Measurements from ENCODE around the gene PYROXD2.

PYROXD2 gene

DNA sequence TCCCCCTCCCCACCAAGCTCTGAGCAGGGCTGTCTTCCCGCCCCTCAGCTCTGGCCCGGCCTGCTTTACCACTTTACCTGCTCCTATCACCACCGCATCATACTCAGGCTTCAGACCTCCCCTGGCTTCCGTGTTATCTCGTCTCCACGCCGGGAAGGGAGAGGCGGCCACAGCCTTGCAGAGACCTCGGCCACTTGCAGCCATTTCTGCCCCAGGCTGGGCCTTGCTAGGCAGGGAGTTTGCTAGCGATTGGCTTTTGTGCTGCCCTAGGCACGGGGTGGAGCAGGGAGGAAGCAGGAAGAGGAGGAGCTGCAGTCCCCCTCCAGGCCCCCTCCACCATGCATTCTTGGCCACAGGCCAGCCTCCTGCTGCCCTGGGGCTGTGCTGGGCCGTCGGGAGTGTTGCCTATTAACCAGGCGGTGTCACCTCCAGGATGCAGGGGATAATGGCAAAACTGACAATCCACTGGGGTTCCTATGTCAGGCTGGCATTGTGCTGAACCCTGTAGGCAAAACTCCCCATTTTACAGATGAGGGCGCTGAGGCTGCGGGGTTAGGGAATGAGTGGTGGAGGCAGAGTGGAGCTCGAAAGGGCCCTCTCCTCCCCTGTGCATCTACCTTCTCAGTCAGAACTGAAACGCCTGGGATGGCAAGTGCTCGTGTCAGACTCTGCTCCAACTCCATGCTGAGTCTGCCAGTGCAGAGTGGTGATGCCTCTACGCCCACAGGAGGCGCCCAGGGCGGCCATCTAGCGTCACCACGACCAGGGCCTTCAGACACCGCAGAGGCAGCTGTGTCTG lies at the start of gene PYROXD2:
Gene PYROXD2, minus strand, starts transcription at position 251 of the 799 bp plus-strand sequence. Its CDS starts 47 bp downstream, at position 204.
- FAIRE-seq, result no peak

DNA sequence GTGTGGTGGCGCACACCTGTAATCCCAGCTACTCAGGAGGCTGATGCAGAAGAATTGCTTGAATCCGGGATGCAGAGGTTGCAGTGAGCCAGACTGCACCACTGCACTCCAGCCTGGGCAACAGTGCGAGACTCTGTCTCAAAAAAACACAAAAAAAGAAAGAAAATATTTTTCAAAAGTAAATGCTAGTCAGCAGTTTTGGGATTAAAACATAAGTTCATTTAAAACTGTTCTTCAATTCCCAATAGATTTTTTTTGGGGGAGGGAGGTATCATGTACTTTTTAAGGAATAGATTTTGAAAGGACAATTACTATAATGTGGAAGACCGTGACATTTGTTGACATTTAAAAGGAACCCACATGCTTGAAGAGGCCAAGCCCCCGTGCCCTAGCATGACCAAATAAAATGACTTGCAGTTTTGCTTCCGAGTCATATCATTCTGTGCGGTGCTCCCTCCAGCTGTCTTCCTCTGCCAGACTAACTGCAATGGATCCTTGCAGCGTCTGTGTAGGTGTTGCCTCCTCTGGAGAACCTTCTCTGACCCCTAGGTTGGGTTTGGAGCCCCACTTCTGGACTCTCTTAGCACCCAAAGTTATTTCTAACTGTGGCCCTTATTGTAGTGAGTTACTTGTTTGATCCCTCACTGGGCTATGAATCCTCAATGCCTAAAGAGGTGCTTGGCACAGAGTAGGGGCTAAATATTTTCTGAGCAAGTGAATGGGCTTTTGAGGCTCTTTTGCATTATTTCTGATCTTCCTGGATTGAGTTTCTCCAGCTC lies 49.2 kb upstream of the PYROXD2 start:
- no peak for FAIRE-seq

DNA sequence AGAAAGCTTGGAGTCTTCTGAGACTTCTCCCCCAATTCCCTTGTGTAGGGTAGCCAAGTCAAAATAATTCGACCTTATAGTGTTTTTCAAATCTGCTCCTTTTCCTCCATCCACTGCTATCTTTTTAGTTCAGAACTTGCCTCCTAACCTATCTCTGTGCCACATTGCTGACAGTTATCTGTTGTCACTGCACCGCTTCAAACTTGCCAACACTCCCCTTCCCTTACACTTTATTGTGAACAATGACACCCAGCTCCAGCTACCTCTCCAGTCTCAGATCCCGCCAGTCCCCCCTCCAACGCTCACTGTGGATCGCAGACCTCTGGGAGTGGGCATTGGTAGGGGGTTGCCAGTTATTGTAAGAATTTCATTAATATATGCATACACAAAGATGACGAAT lies 48.0 kb upstream of the PYROXD2 start:
- FAIRE-seq, result no peak

DNA sequence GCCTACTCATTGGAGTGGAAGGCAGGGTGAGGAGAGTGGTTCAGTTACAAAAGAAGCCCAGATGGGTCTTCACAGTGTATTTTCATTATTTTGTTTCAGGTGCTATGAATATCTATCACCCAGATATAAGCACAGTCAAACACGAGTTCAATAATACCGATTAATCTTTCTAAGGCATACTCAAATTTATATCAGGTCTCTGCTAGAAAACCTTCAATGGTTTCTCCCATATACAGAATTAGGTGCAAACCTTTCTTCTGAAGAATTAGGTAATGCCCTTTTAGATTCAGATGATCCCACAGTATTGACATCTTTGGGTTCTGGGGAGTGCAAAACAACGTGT lies 46.5 kb upstream of the PYROXD2 start:
- FAIRE-seq, result no peak

DNA sequence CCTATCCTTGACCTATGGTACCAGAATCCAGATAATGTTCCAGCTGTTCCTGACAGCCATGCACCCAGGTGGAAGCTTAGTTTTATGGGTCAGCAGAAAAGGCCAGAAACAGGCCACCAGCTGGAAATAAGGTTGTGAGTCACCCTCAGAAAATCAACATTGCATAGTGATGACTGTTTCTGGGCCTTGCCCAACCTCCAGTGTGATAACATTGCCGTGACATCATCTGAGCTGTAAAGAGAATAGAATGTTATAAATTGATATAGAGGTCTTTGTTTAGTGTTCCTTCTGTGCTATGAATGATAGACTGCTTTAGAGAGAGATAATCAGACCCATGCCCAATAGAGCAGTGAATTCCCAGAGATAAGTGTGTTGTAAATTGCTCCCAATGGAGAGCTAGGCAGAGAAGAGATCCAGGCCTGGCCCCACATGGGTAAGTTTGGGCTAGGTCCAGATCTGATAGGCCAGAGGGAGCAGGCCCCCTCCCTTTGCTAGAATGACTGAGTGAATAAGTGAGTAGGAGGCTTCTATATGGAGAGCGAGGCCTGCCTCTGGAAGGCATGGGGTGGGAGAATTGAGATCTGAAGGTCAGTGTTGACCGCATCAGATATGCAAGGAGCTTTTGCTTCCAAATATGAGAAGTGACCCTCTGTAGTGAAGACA lies 46.0 kb upstream of the PYROXD2 start:
- no peak for FAIRE-seq

DNA sequence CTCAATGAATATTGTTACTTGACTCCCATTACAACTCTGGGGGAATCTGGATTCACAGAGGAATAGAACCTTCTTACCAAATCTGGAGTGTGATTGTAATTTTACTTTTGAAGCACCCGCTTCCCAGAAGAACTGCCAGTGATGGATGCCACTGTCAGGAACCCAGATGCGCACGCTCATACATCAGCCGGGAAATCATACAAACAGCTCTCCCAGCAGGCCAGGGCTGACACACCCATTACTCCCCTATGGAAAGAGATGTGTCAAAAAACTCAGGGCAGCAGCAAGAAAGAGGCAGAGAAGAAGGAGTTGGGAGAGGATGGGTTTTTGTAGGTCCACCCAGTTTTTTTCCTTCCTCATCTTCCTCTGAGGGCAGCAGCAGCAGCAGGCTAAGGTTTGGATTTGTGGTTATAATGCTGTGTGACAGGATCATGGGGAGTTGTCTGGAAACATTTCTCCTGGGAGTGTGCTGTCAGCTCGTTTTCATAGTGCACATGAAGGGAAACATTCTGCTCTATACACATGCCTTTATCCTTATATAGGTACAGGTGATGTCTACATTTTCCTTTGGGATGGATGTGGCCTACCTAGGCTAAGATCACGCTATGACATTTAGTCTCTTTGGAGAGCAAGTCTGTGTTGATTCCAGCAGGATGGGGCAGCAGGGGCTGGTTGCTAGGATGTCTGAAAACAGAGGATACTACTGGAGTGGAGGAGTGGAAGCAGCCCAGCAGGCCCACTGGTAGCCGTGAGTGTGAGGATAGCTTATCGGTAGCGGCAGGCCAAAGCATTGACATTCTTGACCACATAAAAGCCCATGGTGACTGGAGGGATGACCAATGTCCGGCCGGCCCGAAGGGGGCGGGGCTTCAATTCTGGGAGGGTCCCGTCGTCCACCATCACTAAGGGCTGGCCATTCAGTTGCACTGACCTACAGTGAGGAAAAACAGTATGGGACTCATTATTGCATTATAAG lies 44.1 kb upstream of the PYROXD2 start:
- FAIRE-seq, result no peak

DNA sequence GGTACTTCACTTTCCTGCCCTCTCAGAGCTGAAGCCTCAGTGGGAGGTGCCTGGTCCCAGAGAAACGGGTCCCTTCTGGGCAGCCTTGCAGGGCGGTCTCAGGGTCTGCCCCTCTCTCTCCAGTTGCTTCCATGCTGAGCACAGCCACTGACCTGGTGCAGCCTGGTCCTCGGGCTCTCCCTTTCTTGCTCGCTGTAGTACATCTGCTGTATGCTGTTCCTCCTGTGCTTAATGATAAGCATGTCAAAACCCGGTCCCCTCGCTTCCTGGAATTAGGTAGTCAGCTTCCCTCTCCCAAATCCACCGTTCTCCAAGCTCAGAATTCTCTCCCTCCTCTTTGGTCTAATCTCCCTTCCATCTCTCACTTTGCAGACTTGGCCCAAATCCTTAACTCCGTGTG lies 42.7 kb upstream of the PYROXD2 start:
- no peak for FAIRE-seq

DNA sequence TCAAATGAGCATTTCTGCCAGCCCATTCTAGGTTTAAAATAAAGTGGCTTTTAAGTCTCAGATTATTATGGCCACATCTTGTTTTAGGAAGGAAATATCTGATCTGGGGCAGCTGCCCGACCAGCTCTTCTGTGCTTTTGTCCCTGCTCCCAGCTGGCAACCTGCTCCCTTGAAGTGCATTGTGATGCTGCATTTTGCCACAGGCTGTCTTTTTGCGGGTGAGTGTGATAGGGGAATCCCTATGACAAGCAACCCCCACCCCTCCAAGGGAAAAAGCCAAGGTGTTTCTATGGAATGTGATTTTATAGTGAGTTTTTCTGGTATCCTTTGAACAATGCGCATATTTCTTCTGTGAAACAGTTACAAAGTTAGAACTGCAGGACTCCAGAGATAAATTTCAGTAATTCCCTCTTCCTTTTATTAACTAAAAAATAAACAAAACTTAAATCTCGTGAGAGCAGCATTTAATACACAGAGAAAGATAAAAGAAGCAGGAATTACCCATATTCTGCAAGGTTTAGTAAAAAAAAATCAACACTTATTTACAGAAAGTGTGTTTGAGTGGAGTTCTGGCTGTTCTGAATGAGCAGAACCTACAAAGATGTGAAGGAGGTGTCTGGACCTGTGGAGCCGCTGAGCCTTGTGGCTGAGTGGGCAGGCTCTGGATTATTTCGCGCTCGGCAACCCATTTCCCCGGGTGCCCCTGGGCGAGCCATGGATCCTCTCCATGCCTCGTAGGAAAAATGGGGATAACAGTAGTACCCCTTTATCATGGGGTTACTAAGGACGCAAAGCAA lies 41.9 kb upstream of the PYROXD2 start:
- no peak for FAIRE-seq

DNA sequence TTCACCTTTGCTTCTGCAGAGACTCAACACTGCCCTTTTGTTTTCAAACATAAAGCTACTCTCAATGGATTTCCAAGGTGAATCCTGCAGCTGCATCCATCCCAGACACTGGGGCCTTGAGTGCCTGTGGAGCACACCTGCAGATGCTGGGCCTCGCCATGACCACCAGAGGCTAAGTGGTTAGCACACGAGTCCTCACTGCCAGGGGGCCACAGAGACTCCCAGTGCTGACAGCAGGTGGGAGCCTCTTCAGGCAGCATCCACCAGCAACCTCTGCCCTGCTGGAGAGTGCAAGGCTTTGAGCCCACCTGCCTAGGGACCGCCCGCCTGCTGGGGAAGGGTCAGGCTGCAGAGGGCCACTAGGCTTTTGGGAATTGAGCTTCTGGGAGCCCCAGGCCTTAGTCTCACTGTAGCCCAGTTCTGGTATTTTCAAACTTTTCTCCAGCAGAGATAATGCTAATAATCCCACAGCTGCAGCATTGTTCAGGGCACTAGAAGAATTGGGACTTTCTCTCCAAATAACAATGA lies 41.1 kb upstream of the PYROXD2 start:
- no peak for FAIRE-seq

DNA sequence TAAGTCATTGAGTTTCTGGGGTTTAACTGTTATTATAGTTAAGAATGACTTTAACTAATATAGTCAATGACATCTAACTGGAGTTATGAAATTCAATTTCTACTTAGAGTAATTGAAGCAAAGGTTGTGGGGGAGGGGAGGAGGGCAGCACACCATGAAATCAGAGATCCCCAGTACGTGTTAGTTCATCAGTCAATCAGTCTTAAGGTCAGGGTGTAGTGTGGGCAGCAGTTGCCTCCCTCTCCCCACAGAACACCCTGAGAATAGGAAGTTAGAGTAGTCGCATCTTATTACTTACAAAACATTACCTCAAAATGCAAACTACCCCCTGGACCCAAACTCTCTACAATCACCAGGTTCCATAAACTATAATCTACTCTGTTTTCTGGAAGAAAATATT lies 38.7 kb upstream of the PYROXD2 start:
- no peak for FAIRE-seq

DNA sequence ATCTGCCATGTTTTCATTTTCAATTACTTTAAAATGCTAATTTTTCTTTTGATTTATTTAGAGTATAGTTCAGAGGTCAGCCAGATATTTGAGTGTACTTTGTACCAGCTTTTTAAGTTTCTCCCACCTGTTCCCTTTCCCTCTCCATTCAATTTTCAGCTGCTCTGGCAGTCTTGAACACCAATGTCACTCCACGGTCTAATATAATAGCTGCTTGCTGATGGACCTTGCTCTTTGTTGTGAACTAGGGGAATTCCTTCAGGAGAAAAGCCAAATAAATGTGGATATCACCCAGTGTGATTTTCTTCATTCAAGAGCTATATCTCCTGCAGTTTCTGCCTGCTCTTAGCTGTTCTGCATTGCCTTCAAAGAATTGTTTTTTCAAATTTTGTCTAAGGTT lies 35.6 kb upstream of the PYROXD2 start:
- no peak for FAIRE-seq

DNA sequence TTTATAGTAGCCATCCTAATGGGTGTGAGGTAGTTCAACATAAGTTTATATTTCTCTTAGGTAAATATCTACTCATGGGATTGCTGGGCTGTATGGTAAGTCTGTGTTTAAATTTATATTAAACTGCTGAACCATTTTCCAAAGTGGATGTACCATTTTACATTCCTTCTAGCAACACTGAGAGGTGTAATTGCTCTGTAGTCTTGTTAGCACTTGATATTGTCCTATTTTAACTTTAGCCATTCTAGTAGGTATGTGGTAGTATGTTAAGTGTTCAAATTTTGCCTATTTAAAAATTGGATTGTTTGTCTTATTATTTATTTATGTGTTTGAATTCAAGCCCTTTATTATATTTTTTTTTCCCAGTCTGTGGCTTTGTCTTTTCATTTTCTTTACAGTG lies 34.3 kb upstream of the PYROXD2 start:
- FAIRE-seq, result no peak

DNA sequence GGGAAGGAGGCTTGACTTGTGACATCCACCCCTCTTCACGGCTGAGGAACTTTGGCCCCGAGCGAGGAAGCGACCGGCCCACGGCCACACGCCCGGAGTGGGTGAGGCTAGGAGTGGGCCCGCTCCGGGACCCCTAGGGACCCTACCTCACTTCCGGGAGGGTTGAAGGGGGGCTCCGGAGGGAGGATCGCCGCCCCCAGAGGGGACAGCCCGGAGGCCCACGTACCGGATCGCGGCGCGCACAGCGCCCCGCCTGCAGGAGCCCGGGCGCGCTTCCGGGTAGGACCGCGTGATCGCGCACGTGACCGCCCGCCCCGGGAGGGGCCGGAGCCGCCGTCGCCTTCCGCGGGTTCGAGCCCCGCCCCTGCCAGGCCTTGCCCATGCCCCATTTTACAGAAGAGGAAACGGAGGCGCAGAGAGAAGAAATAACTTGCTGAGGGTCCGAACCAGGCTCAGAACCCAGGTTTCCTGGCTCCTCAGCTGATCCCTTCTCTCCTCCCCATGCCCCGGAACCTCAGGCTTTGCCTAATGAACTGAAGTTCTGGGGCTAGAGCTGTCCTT lies 31.8 kb upstream of the PYROXD2 start, which contains the start of gene HPS1:
Gene HPS1, minus strand, starts transcription at position 275 of the 561 bp plus-strand sequence. CDS start 3,695 bp downstream, outside the sequence.
- FAIRE-seq, result no peak

DNA sequence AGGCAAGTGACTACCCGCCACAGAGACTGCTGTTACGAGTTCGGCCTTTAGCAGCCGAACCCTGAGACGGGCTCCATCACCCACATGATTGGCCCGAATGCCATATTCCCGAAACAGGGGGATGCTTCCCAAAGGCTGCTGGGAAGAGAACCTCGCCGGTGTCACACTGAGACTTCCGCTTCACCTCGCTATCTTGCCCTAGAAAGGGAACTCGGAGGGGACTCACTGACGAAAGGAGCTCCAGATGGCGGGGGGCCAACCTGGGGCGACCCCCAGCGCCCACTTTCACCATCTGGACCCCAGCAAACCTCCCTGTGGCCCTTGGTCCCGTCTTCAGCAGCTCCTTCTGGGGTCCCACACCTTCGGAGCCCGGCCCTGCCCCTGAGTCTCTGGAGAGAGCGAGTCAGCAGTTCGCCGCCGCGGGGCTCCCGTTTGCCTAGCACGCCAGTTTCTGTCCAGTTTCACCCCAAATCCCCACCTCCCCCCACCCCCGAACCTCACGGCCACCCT lies 31.2 kb upstream of the PYROXD2 start:
- no peak for FAIRE-seq

DNA sequence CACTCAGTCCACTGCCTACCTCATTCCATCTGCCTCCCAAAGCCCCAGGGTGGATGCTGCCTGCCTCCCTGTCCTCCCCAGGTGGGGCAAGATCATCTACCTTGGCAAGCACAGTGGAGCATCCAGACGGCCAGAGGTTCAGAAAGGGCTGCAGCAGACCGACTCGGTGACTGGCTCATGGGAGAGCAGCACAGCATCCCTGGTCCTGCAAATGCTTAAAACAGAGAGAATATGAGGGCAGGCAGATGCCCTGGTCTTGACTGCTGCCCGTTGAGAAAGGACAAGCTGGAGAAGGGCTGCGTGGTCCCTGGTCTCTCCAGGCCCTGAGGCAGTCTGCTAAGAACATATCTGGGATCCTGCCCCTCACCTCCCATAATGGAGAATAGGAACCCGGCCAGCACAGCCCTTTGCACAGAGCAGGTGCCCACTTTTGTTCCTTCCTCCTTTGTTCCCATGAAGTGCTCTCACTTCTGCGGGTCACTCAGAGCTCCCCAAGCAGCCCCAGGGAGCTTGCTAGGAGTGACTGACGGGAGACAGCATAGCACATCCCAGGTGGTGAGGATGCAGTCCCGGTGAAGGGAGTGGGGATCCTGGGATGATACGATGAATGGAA lies 30.3 kb upstream of the PYROXD2 start:
- no peak for FAIRE-seq

DNA sequence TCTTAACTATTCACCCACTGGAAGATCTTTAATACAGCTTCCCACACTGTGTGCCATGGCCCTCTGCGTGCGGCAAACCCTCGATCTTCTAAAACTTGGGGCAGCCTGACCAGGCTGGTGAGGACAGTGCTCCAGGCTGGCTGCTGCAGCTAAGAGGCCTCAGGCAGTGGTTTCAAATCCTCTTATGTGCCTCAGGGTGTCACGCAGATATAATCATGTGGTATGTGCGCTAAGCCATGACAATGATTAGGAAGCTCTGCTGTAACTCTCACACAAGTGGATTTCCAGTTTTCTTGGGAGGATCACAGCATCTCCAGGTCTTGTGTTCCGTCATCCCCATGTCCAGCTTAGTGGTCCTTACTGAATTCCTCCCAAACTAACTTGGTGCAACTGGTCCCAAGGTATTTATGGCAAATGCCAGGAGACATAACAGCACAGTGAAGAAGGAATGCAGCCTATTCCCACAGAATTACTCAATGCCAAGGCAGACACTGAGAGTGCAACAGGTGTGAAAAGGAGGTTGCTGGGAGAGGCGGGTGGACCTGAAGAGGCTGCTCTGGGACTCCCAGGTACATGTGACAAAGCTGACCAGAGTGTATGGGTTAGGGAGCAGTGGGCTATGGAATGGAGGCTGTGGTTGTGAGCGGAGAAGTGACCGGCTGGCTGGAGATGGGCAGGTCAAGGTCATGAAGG lies 29.5 kb upstream of the PYROXD2 start:
- no peak for FAIRE-seq

DNA sequence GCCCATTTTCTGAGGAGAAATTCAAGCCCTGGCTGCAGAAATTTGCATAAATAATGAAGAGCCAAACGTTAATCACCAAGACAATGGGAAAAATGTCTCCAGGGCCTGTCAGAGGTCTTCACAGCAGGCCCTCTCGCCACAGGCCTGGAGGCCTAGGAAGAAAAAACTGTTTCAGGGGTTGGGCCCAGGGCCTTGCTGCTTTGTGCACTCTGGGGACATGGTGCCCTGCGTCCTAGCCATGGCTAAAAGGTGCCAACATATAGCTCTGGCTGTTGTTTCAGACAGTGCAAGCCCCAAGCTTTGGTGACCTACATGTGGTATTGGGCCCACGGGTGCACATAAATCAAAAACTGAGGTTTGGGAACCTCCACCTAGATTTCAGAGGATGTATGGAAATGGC lies 23.7 kb upstream of the PYROXD2 start:
- FAIRE-seq, result no peak

DNA sequence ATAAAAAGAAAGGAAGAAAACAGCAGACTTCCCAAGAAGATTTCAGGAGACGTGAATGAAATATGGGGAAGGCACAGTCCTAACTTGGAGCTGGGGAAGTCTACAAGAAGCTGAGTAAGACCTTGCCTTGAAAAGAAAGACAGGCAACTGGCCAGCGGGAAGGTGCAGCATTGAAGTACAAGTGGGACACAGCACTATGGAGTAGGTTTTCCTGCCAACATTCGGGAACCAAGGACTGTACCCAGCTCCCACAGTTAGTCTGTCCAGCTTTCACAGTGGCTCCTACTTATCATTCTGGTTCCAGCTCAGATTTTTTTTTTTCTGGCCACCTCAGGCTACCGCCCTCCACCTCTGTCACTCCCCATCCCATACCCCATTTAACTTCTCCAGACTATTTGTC lies 21.7 kb upstream of the PYROXD2 start:
- FAIRE-seq, result no peak

DNA sequence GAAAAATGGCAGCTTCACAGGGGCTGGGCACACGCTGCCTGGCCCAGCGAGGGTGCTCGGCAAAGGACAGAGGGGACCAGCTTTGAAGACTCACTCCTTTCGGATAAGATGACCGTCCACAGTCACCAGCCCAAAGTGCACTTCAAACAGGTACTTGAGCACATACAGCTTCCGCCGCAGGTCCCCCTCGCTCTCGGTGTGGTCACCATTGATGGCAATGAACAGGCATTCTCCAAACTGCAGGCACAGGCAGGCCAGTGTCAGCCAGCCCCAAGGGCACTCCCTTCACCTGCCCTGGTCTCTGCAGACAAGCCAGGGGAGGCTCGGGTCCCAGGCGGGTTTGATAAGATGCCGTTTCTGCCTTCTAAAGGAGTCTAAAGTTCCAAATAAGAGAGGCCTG lies 20.2 kb upstream of the PYROXD2 start:
- no peak for FAIRE-seq
